ENCODE results near the gene GTPBP2. TPM values are rescaled to one million over a fixed set of nuclear protein-coding genes. Genes with fewer than 3 reads are reported as not detected.

GTPBP2 gene
- total and polyA plus RNA-seq, 2 of the 13 experiments (the other 11 are each of a cell fraction or from before 2014, with no cell fraction given), result 26.9 to 88.2 TPM

DNA sequence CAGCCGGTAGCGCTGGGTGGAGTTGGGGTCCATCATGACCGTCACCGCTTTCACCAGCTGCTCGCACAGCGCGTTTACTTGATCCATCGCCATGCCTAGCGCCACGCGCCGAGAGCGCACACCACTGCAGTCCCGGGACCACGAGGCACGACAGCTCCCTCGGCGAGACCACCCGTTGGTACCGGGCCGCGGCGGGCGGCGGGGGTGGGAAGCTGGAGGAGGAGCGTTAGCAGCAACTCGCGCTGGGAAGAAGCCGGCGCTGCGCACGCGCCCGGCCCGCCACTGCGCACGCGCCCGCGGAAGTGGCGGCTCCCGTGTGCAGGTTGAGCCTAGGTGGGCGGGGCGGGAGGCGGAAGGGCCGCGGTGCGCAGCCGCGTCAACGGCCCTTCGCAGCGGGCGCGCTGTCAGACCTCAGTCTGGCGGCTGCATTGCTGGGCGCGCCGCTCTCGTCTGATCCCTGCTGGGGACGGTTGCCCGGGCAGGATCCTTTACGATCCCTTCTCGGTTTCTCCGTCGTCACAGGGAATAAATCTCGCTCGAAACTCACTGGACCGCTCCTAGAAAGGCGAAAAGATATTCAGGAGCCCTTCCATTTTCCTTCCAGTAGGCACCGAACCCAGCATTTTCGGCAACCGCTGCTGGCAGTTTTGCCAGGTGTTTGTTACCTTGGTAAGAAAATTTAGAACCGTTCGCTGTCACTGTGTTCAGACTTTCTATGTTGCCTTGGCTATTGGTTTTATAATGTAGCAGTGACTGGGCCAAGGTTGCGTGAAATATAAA lies 53.1 kb downstream of the GTPBP2 start, which contains the start of the genes POLH and XPO5 (continued):
- TF ChIP-seq, protein P1, sequence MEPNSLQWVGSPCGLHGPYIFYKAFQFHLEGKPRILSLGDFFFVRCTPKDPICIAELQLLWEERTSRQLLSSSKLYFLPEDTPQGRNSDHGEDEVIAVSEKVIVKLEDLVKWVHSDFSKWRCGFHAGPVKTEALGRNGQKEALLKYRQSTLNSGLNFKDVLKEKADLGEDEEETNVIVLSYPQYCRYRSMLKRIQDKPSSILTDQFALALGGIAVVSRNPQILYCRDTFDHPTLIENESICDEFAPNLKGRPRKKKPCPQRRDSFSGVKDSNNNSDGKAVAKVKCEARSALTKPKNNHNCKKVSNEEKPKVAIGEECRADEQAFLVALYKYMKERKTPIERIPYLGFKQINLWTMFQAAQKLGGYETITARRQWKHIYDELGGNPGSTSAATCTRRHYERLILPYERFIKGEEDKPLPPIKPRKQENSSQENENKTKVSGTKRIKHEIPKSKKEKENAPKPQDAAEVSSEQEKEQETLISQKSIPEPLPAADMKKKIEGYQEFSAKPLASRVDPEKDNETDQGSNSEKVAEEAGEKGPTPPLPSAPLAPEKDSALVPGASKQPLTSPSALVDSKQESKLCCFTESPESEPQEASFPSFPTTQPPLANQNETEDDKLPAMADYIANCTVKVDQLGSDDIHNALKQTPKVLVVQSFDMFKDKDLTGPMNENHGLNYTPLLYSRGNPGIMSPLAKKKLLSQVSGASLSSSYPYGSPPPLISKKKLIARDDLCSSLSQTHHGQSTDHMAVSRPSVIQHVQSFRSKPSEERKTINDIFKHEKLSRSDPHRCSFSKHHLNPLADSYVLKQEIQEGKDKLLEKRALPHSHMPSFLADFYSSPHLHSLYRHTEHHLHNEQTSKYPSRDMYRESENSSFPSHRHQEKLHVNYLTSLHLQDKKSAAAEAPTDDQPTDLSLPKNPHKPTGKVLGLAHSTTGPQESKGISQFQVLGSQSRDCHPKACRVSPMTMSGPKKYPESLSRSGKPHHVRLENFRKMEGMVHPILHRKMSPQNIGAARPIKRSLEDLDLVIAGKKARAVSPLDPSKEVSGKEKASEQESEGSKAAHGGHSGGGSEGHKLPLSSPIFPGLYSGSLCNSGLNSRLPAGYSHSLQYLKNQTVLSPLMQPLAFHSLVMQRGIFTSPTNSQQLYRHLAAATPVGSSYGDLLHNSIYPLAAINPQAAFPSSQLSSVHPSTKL (CRISPR knock-in tag; IDR thresholded peaks at IDR 0.05), result 0 out of 2 replicates have a peak, but pooled peaks have one; percentile 27
- TF ChIP-seq, protein P2, sequence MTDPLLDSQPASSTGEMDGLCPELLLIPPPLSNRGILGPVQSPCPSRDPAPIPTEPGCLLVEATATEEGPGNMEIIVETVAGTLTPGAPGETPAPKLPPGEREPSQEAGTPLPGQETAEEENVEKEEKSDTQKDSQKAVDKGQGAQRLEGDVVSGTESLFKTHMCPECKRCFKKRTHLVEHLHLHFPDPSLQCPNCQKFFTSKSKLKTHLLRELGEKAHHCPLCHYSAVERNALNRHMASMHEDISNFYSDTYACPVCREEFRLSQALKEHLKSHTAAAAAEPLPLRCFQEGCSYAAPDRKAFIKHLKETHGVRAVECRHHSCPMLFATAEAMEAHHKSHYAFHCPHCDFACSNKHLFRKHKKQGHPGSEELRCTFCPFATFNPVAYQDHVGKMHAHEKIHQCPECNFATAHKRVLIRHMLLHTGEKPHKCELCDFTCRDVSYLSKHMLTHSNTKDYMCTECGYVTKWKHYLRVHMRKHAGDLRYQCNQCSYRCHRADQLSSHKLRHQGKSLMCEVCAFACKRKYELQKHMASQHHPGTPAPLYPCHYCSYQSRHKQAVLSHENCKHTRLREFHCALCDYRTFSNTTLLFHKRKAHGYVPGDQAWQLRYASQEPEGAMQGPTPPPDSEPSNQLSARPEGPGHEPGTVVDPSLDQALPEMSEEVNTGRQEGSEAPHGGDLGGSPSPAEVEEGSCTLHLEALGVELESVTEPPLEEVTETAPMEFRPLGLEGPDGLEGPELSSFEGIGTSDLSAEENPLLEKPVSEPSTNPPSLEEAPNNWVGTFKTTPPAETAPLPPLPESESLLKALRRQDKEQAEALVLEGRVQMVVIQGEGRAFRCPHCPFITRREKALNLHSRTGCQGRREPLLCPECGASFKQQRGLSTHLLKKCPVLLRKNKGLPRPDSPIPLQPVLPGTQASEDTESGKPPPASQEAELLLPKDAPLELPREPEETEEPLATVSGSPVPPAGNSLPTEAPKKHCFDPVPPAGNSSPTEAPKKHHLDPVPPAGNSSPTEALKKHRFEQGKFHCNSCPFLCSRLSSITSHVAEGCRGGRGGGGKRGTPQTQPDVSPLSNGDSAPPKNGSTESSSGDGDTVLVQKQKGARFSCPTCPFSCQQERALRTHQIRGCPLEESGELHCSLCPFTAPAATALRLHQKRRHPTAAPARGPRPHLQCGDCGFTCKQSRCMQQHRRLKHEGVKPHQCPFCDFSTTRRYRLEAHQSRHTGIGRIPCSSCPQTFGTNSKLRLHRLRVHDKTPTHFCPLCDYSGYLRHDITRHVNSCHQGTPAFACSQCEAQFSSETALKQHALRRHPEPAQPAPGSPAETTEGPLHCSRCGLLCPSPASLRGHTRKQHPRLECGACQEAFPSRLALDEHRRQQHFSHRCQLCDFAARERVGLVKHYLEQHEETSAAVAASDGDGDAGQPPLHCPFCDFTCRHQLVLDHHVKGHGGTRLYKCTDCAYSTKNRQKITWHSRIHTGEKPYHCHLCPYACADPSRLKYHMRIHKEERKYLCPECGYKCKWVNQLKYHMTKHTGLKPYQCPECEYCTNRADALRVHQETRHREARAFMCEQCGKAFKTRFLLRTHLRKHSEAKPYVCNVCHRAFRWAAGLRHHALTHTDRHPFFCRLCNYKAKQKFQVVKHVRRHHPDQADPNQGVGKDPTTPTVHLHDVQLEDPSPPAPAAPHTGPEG (CRISPR knock-in tag; IDR thresholded peaks at IDR 0.05), result peak; percentile 91
- TF ChIP-seq ZNF44 (CRISPR knock-in tag; IDR thresholded peaks at IDR 0.05) (no peak), SMAD3 (CRISPR knock-in tag; IDR thresholded peaks at IDR 0.05) (no peak; the same call in 1 of the 2 replicates), ZNF143 (CRISPR knock-in tag; IDR thresholded peaks at IDR 0.05) (peak; percentile 47), ZNF33B (CRISPR knock-in tag; IDR thresholded peaks at IDR 0.05) (0 out of 2 replicates have a peak, but pooled peaks have one; percentile 30), ZNF543 (CRISPR knock-in tag; IDR thresholded peaks at IDR 0.05) (peak; percentile 86), RARA (CRISPR knock-in tag; IDR thresholded peaks at IDR 0.05) (peak; percentile 51; the same call in 1 of the 2 replicates), YEATS2 (CRISPR knock-in tag; IDR thresholded peaks at IDR 0.05; ENCODE audit: borderline replicate concordance) (no peak; the same call in 1 of the 2 replicates), MED8 (CRISPR knock-in tag; IDR thresholded peaks at IDR 0.05; ENCODE audit: insufficient replicate concordance) (peak; percentile 83), ARHGAP35 (CRISPR knock-in tag; IDR thresholded peaks at IDR 0.05; ENCODE audit: borderline replicate concordance) (no peak), ZBTB42 (CRISPR knock-in tag; IDR thresholded peaks at IDR 0.05) (no peak), ZNF878 (CRISPR knock-in tag; IDR thresholded peaks at IDR 0.05) (peak; percentile 80; the same call in 1 of the 2 replicates)
- TF ChIP-seq, protein P3, sequence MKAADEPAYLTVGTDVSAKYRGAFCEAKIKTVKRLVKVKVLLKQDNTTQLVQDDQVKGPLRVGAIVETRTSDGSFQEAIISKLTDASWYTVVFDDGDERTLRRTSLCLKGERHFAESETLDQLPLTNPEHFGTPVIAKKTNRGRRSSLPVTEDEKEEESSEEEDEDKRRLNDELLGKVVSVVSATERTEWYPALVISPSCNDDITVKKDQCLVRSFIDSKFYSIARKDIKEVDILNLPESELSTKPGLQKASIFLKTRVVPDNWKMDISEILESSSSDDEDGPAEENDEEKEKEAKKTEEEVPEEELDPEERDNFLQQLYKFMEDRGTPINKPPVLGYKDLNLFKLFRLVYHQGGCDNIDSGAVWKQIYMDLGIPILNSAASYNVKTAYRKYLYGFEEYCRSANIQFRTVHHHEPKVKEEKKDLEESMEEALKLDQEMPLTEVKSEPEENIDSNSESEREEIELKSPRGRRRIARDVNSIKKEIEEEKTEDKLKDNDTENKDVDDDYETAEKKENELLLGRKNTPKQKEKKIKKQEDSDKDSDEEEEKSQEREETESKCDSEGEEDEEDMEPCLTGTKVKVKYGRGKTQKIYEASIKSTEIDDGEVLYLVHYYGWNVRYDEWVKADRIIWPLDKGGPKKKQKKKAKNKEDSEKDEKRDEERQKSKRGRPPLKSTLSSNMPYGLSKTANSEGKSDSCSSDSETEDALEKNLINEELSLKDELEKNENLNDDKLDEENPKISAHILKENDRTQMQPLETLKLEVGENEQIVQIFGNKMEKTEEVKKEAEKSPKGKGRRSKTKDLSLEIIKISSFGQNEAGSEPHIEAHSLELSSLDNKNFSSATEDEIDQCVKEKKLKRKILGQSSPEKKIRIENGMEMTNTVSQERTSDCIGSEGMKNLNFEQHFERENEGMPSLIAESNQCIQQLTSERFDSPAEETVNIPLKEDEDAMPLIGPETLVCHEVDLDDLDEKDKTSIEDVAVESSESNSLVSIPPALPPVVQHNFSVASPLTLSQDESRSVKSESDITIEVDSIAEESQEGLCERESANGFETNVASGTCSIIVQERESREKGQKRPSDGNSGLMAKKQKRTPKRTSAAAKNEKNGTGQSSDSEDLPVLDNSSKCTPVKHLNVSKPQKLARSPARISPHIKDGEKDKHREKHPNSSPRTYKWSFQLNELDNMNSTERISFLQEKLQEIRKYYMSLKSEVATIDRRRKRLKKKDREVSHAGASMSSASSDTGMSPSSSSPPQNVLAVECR (CRISPR knock-in tag; IDR thresholded peaks at IDR 0.05; ENCODE audit: borderline replicate concordance), result peak; percentile 100
